IPS-11a (cell line): Measurements from ENCODE around the gene C1orf21.
A peak's percentile ranks its signal among the peaks of the same experiment; 100 is the strongest.

Experiments used
- H3K4me3 ChIP-seq: one replicate; pipeline ENCODE4 v1.5.1; 2013; ENCODE audit warnings: low read depth, low read length, control low read depth

C1orf21 gene

DNA sequence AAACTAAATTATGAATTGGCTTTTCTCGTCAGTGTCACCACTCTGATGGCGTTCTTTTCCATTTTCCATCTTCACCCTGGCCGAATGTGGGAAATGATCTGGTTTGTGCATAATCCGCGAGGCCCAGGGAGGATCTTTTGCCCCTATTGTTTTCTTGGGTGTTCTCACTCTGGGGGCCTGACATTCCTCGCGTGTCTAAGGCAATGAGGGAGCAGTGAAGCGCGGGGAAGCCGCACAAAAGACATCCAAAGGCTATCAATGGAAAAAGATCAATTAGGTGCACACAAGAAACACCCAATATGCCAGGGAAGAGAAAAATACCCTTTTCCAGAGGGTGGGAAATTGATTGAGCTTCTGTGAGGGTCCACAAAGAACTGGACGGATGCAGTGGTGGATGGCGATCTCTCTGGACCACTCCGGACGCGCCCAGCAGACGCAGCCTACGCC is 941 bp upstream of the C1orf21 start:
- peak overlapping the region; percentile 78 for H3K4me3 ChIP-seq

DNA sequence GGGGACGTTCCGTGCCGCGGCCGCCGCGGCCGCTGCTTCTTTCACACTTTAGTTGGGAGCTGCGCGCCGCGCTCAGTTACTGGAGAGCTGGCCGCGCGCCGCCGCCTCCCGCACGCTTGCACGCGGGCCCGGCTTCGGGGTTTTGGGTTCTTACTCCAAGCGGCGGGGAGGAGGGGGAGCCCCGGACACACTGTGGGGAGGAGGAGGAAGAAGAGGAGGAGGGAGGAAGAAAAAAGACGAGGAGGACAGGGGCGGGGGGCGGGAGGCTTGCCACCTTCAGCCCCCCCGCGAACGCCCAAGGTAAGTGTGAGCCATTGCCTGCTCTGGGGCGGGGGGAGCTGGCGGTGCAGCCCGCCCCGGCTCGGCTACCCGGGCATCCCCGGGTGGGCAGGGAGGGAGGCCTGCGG is 243 bp downstream of the C1orf21 start:
- H3K4me3 ChIP-seq: peak overlapping the region; percentile 78

DNA sequence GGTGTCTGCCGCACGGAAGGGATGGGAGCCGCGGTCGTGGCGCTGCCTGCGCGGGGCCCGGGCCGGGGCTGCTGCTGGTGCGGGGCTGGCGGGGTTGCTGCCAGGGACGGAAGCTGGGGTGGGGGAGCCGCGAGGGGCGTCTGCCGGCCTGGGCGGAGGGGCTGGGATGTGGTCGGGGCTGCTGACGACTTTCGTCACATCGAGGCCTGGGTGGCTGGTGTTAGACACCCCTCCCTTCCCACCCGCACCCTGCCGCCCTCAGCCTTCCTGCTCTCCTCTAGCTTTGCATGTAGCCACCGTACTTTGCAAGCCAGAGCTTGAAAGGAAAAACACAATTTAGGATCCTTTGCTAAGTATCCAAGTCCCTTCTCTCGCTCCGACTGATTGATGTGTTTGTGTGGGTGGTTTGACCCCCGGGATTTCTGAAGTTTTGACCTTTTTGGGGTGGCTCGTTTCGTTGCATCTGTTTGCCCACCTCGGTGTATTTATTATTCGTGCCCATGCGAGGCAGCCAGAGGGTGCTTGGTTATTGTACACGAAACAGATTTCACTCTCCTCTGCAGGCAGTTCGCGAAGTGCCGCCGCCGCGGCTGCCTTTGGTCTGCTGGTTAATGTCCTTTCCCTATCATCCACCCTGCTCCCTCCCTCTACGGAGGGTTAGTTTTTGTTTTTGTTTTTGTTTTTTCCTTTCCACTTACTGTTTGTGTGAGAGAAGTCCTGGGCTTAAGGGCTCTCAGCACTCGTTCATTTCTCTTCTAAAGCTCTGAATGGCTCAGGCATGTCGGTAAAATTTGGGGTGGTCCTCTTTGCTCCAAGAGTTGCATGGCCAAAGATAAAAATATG is 868 bp downstream of the C1orf21 start:
- H3K4me3 ChIP-seq: peak overlapping the region; percentile 78

DNA sequence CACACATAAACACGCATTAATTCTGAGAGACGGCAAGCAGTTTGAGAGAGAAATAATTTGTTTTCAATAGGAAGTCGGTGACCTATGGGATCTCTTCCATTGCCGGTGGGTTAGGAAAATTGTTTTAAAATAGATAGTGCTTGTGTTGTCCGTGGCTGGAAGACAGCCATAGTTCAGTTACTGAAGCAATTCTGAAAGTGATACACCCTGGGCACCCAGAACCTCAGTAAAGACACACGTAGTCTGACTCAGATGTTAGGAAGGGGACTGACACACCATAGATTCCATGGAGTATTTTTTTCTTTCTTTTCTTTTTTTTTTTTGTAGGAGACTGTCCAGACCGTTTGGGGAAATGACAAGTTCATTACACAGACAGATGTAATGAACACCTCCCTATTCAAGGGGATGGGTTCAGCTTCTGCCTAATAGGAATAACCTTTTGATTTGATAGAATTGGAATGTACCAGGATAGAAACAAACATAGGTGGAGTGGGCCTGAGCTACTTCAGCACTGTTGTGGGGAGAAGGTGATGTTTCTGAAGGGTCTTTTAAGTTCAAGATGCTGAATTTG is 1.6 kb downstream of the C1orf21 start:
- H3K4me3 ChIP-seq: peak overlapping the region; percentile 78

DNA sequence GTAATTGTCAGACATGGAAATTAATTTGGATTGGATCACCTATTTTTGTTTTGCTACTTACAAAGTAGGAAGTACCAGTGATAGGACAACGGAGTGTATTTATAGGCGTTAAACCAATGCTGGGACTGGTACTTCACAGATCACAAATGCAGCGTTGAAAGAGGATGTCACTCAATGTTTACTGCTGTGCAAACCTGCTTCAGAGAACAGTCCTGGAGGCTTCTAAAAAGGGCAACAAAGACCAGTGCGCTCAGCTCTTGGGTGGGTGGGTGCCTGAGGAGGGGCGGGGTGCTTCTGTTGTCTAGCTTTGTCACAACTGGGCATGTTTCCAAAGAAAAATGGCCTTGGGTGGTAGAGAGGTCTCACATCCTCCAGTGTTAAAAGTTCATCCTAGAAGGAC is 2.1 kb downstream of the C1orf21 start:
- no peak overlapping the region for H3K4me3 ChIP-seq

DNA sequence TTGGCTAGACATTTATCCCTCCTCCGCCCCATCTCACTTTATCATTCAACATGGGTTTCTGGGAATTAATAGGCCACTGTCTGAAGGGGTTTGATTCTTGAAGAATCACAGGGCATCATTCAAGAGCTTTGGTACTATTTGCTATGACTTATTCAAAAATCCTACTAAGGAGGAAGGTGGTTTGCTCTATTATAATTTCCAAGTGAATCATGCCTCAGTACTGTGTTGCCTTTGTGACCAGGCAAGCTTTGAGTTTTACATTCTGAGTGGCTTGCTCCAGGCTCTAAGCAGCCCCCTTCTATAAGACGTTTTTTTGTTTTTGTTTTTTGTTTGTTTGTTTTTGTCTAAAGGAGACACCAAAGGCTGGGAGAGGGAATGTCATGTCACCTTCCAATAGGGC is 2.6 kb downstream of the C1orf21 start:
- no peak overlapping the region for H3K4me3 ChIP-seq

DNA sequence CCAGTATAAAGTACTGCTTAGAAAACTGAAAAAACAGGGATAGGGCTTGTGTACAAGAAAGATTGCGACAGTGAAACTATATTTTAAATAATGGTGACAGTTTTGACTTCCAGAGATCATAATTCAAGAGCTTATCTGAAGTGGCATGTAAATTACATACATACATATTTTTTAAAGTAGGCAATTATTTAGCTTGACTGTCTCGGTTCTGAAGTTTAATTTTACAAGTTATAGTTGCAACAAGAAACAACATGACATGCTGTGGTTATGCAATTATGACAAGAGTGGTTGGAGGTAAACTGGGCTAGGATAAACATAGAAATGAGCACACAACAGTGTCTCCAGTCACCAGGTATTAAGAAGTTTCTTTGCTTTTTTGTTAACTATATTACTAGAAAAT is 4.1 kb downstream of the C1orf21 start:
- H3K4me3 ChIP-seq: no peak overlapping the region

DNA sequence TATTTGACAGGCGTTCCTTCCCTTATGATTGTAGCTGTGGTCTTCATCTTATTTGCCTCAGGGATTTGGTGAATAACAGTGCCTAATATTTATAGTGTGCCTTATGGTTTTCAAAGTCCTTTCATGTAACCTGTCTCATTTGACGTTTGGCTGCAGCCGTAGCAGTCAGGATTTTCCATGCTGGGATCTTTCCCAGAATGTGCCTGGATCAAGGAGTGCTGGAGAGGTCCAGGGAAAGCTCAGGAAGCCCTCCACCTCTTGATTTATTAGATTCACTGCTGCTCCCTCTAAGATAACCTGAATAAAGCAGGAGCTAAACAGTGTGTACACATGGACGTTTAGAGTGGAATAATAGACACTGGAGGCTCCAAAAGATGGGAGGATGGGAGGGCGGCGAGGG is 5.2 kb downstream of the C1orf21 start:
- H3K4me3 ChIP-seq: no peak overlapping the region

DNA sequence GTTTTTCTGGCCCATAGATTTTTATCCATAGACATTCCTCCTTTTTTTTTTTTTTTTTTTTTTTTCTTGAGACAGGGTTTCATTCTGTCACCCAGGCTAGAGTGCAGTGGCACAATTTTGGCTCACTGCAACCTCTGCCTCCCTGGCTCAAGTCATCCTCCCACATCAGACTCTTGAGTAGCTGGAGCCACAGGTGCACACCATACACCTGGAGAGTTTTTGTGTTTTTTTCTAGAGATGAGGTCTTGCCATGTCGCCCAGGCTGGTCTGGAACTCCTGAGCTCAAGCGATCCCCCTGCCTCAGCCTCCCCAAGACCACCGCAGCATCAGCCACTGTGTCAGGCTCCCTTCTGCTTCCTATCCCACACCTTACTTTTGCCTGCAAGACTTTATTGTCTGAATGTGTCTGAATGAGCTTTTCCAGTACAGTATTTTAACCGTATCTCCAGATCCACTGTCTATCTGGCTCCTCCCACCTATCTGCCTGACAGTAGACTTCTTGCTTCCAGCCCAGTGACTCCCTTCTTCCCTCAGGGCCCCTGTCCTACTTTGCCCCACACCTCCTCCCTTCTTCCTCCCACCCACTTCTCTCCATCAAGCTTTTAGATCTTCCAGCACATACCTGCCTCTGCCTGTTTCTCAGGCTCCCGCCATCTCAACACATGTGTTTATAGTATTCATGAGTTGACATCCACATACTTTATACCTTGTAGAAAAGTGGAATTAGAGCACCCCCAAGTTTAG is 6.1 kb downstream of the C1orf21 start:
- no peak overlapping the region for H3K4me3 ChIP-seq

DNA sequence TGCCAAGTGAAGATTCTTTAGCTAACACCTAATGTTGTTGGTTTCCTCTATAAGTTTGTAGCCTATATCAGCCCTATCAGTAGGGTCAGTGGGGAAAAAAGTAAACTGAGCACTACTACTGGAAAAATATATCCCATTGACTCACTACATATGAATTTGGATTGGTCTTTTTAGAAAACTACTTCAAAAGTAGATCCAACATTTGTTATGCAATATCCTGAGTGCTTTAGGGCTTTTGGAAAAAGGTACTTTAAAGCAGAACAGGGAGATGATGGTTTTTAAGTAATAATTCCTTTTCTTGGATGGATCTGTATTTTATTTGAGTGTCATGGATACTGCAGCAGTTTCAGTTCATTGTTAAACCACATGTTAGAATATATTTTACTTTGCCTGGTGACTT is 7.1 kb downstream of the C1orf21 start:
- no peak overlapping the region for H3K4me3 ChIP-seq

DNA sequence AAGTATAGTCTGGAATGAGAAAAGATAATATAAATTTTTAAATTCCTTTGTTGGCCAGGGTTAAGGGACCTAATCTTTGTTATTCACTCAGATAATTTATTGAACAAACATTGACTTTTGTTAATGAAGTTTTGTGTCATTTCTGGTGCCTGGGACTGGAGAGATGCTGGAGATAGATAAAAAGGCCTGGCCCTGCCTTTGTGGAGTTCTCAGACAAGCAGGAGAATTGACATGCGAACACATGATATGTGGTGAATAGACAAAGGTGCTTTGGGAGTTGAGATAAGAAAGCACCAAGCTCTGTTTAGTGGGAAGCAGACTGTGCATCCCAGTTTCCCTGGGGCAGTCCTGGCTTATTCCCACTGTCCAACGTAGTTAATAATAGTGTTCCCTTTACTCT is 8.5 kb downstream of the C1orf21 start:
- no peak overlapping the region for H3K4me3 ChIP-seq

DNA sequence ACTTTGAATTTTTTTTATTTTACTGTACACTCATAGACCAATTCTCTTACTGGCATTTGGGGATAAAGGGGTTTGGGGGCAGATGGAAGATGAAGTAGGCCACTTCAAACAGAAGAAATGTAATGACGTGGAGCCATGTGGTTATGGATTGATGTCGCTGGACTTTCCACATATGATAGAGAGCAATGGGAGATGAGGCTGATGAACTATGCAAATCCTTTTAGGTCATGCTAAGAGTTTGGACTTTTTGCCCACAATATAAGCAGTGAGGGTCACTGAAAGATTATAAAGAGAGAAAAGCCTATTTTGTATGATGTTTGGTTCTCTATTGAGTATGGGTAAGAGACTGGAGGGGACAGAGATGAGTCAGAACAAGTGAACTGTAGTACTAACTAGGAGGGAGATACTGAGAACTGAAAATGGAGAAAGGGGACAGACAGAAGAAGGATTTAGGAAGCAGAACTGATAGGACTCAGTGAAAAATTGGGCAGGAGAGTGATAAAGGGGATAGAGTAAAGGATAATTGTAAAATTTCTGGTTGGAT is 9.2 kb downstream of the C1orf21 start:
- no peak overlapping the region for H3K4me3 ChIP-seq

DNA sequence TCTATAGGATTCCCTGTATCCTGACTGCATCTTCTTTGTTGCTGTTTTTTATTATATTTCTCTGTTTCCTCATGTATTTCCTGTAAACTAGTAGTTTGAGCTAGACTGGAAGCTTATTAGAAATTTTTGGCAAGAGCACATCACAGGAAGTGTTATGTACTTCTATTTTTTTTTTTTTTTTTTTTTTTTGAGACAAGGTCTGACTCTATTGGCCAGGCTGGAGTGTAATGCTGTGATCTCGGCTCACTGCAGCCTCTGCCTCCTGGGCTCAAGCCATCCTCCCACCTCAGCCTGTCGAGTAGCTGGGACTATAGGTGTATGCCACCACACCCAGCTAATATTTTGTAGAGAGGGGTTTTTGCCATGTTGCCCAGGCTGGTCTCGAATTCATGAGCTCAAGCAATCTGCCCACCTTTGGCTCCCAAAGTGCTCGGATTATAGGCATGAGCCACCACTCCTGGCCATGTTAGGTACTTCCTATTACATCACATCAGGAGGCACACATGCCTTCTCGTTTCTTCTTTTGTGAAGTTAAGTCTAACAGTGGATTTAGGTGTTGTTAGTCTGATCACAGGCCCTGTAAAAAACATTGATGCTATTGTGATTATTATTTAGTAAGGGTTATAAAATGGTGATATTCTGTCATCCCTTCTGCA is 12.5 kb downstream of the C1orf21 start:
- H3K4me3 ChIP-seq: no peak overlapping the region

DNA sequence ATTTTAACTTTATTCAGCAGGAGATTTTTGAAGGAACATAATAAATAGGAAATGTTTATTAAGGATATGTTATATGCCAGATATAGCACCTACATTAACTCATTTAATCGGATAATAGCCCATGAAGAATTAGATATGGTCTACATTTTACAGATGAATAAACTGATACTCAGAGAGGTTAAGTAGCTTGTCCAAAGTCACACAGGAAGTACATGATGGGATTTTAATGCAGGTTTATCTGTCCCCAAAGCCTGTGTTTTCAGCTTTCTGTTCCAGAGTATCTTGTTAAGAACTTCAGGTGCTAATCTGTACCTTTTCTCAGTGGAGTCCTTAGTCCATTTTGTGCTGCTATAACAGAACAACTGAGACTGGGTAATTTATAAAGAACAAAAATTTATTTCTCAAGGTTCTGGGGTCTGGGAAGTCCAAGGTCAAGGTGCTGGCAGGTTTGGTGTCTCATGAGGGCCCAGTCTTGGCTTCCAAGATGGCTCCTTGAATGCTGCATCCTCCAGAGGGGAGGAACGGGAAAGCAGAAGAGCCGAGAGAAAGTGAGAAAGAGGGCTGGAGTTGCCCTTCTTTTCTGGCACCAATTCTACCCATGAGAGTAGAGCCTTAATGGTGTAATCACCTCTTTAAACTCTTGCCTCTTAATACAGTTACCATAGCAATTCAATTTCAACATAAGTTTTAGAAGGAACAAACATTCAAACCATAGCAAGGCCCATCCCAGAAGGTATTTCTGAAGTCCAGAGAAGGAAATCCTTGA is 17.3 kb downstream of the C1orf21 start:
- H3K4me3 ChIP-seq: no peak overlapping the region

DNA sequence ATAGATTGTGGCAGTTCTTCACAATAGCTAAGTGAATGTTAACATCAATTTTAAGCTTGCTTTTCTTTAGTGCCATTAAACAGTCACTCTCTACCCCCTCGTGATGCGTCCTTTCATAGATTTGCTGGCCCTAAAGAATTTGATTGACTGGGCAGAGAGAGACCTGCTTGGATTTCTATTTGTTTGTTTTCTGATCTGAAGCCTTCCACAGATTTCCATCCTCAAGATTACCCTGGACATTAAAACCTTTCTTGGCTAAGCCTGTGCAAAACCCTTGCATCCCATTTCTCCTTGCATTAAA is 17.8 kb downstream of the C1orf21 start:
- no peak overlapping the region for H3K4me3 ChIP-seq

DNA sequence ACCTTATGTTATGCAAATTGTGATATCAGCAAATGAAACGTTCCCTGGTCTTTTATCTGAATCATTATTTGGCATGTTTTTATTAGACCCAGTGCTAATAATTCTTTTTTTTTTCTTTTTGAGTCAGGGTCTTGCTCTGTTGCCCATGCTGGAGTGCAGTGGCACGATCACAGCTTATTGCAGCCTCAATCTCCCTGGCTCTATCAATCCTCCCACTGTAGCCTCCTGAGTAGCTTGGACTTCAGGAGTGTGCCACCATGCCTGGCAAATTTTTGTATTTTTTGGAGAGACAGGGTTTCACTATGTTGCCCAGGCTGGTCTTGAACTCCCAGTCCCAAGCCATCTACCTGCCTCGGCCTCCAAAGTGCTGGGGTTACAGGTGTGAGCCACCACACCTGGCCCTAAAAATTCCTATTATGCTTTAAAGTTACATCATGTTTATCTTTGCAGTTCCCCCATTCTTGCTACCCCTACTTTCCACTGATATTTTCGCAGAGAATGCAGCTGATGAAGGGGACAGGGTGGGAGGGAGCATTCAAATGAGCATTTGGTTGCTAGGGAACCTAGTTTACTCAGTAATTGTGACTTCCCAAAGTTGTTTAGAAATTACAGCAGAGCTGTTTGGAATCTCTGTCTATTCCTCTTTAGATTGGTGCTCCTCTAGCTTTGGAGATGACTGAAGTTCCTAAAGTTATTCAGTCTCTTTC is 18.4 kb downstream of the C1orf21 start:
- H3K4me3 ChIP-seq: no peak overlapping the region

DNA sequence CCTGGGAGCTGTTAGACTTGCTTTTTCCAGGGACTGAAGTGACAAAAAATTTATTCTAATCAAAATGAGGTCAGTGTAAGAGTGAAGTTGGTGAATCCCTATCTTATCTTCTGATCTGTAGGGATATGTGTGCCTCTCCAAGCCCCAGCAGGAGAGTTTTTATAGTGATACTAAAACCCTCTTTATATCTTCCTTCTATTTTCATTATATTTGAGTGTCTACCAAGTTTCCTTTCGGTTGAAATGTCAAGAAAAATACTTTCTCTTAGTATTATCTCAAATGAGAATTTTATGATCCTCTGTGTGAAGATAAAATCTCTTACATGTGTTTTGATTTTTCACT is 18.9 kb downstream of the C1orf21 start:
- H3K4me3 ChIP-seq: no peak overlapping the region

DNA sequence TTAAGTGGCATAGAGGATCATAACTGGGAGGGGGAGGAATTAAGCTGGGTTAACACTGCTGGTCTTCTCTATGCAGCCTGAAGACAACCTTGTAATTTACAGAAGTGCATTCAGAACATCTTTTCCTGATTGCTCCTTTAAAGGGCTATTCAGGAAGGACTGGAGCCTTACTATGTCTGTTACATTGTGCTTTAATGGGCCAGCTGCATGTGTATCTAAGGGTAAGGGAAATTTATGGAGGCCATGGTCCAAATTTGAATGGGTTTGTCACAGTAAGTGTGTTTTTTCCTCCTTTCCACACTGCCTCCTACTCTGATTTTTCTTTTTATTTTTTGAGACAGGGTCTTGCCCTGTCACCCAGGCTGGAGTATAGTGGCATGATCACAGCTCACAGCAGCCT is 19.6 kb downstream of the C1orf21 start:
- H3K4me3 ChIP-seq: no peak overlapping the region

DNA sequence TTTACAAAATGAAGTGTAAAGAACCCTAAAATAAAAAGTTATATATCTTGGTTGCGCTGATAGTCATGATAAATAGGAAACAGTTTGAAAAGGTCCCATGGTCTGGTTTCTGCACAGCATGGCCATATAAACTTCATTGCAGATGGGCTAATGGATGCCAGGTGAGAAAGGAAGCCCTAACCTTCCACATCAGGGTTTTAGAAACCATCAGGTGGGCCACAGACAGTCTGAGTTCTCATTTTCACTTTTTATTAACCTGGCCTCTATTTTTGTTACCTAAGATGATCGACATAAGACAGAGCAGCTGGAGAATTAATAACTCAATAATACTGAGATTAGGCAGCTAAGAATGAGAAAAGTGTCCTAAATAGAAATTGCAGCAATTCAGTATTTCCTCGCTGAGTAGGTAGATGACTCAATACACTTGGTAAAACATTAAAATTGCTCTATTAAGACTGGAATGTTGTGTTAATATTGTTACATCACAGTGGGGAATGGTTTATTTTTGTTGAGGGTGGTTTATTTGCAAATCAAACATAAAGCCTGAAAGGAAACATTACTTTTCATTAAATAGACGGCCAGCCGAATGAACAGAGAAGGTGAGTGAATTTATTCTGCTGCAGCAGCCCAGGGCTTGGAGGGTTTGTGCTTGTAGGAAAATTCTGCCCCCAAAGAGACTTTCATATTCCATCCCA is 21.1 kb downstream of the C1orf21 start:
- no peak overlapping the region for H3K4me3 ChIP-seq

DNA sequence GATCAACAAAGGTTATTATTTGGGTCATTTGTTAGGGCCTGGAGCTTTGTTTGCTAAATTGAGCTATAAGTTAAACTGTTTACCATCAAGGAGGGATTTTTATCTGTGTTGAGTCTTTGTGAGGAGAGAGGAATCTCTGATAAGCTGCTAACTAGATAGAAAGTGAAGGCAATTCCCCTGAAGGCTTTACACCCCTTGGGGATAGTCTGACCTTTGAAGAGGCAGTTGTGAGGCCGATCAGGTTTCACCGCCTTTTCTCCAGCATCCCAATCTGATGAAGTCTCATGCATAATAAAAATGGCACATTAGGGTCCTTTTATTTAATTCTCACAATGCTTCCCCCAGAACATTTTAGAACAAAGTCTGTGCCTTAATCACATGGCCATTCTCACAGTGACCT is 21.8 kb downstream of the C1orf21 start:
- no peak overlapping the region for H3K4me3 ChIP-seq
